HG03432 (cell line): ENCODE results near the gene XPO5.
"Not testable (repeated sequence)": the region's sequence is repeated elsewhere in the genome, so short reads cannot be mapped to it uniquely, and the experiment has no call there.

Experiments
- ATAC-seq: cut with Tn5 transposase; IDR thresholded peaks from one replicate; pipeline ENCODE4 v1.9.1; 2021; ENCODE audit warnings: mild to moderate bottlenecking, moderate library complexity; ENCODE audit not compliant: unreplicated experiment

XPO5 gene

DNA sequence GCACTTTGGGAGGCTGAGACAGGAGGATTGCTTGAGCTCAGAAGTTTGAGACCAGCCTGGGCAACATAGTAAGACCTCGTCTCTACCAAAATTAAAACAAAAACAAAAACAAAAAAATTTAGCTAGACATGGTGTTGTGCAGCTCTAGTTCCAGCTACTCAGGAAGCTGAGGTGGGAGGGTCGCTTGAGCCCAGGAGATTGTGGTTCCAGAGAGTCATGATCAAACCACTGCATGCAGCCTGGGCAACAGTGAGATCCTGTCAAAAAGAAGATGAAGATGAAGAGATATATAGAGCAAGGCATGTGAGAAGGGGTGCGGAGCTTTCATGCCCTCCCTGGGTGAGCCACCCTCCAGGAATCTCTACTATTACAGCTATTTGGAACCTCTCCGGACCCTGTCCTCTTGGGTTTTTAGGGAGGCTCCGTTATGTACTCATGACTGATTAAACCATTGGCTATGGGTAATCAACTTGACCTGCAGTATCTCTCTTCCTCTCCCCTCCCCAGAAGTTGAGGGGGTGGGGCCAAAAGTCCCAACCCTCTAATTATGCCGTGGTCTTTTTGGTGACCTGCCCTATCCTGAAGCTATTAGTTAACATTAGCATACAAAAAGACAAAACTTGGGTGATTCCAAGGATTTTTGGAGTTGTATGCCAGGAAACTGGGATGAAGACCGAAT lies 9.2 kb upstream of the XPO5 start:
- no peak for ATAC-seq

DNA sequence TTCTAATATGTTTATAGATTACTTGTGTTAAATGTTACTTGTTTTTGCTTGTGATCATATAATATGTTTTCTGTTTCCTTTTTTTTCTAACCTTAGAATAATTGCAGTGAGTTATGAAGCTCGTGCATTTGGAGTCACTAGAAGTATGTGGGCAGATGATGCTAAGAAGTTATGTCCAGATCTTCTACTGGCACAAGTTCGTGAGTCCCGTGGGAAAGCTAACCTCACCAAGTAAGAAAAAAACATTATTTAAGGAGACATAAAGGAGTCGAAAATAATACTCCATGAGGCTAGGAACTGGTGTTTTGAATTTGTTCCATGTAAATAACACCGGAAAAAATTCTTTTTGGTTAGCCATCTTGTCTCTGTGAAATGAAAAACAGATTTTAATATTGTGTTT lies 7.1 kb upstream of the XPO5 start:
- ATAC-seq = no peak

DNA sequence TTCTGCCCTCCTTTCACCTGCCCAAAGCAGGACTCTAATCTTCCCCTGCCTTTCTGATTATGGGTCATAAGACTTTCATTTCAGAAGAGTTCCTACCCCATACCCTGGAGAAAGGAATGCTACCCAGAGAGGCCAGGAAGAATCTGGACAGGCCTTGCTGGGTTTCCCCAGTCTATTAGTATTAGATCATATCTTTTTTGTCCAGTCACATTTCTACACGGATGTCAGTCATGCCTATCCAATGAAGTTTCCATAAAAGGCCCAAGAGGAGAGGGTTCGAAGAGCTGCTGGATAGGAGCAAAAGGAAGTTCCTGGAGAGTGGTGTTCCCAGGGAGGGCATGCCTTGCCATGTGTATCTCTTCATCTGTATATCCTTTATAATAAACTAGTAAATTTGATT lies 3.3 kb upstream of the XPO5 start:
- no peak for ATAC-seq

DNA sequence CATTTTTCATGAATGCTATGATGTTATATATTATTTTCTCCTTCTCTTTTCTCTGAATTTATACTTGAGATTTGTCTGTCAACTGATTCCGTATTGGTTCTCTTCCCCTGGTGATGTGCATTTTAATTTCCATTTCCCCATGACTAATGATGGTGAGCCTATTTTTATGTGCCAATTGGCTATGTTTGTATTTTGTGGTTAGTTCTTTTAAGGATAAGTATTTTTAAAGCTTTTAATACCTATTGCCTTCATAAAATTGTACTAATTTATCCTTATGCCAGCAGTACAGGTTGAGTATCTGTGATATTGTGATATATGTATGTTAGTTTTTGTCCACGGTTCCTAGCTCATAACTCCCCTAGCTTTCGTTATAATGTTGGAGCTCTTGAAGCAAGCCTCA lies 2.9 kb upstream of the XPO5 start:
- no peak for ATAC-seq

DNA sequence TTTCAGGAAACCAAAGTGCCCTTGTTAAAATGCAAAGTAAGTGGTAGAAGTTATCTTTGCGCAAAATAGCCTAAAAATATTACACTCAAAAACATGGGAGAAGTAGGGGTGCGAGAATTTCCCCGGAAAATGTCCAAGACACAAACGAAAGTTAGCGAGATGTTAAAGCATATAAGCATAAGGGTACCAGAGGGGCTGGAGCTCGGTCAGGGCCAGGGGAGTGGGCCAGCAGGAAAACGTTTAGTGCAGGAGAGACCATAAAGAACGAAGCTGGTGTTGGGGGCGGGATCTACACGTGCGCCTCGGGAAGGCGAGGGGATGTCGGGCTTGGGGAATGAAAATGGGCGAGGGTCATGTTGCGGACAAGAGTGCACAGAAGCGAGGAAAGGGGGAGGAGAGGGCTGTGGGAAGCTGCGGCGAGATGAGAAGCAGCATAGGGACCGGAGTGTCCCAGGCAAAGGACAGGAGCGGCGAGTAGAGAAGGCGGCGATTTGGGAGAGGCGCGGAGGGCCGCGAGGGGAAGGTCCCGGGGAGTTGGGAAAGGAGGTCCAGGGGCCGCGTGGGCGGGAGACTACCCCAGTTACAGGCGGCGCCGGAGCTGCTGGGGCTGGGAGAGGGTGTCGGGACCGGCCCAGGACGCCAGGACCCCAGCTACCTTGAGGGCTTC lies 600 bp downstream of the XPO5 start:
- peak; percentile 4 for ATAC-seq

DNA sequence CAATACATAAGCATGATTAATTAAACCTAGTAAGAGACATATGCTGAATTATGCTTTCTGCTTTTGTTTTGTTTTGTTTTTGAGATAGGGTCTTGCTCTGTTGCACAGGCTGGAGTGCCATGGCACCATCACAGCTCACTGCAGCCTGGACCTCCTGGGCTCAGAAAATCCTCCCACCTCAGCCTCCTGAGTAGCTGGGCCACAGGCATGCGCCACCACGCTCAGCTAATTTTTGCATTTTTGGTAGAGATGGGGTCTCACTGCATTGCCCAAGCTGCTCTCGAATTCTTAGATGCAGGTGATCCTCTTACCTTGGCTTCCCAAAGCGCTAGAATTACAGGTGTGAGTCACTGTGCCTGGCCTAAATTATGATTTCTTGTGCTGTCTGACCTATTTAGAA lies 3.8 kb downstream of the XPO5 start:
- no peak for ATAC-seq

DNA sequence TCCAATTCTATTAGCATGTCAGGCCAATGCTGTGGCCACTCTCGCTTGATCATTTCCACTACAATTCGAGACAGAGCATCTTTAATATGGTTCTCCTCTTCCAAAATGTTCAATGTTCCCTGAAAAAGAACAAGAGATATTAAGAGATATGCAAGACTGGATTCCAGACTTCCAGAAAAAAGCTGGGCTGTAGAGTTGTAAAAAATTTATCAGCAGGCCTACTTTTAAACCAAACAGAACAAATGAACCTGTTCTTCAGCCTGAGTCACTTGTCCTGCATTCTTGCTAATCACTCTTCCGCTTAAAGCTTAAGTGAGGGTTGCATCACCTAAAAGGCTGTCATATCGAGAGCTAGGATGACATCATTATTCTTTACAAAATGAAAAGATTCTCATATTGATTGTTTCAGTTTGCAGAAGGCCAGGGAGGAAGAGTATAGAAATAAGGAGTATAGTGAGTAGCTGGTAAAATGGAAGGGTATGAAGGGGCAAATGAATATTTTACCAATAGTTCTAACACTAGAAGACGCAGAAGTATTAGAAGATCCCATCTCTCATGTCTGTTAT lies 4.9 kb downstream of the XPO5 start:
- ATAC-seq = no peak

DNA sequence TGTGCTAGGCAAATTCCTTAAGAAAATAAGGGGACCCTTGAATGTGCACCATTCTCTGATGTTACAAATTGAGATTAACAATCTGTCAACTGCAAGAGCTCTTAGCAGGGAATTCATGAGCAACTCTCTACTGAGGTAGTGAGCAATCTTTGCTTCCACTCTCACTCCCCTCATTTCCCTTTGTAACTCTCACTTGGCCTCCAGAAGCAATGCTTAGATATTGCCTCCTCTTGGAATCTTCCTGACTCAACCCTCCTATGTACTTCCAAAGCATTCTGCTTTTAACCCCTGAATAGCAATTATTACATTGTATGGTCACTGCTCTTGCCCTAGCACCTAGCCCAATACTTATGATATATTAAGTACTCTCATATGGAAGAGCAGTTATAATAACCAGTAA lies 16.5 kb downstream of the XPO5 start:
- ATAC-seq = no peak

DNA sequence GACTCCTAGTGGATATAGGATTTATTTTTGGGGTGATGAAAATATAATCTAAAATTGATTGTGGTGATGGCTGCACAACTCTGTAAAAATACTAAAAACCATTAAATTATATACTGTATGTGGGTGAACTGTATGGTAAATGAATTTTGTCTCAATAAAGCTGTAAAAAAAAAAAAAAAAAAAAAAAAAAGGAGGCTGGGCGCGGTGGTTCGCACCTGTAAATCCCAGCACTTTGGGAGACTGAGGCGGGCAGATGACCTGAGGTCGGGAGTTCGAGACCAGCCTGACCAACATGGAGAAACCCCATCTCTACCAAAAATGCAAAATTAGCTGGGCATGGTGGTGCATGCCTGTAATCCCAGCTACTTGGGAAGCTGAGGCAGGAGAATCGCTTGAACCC lies 18.2 kb downstream of the XPO5 start:
- ATAC-seq = not testable (repeated sequence)

DNA sequence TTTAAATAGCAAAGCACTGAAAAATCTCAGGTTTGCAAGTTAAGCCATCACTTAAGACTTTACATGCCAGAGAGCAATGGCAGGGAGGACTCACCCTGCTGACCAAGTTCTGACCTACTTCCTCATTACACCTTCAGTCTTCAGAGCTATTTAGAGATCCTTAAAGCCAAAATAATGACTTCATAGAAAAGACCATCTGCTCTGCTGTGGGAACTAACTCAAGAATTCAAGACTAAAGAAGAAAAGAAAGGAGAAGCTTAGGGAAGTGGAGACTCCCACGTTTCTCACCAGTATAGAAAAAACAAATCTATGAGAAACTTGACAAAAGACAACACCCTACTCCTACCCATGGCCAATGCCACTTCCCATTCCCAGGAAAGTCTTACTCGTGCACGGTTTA lies 28.6 kb downstream of the XPO5 start:
- ATAC-seq = no peak

DNA sequence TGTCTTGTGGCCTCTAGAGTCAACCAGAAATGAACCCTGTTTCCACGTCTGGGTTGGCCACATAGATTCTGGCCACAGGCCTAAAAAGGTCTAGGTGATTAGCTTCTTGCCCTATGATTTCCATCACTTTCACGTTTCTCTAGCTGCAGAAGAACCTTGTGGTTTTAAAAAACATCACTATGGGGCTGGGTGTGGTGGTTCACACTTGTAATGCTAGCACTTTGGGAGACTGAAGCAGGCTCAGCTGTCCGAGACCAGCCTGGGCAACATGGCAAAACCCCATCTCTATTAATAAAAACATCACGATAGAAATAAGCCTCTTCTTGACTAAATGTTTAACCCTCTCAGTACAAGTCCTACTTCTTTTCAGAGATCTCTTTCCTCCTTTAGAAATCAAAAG lies 31.4 kb downstream of the XPO5 start:
- no peak for ATAC-seq

DNA sequence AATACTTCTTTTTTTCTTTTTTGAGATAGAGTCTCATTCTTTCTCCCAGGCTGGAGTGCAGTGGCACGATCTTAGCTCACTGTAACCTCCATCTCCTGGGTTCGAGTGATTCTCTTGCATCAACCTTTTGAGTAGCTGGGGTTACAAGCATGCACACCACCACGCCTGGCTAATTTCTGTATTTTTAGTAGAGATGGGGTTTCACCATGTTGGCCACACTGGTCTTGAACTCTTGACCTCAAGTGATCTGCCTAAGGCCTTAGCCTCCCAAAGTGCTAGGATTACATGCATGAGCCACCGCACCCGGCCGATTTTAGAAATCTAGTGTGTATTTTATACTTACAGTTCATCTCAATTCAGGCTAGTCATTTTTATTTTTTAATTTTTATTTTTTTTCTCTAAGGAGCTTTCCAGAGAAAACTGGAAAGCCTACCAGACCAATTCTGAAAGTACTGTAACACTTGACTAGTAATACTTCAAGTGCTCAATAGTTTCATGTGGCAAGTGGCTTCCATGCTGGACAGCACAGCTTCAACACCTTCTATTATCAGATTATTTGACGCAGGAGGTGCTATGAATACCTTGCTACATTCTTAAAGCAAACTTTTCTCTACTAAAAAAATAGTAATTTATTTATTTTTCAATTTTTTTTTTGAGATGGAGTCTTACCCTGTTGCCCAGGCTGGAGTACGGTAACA lies 33.9 kb downstream of the XPO5 start:
- ATAC-seq = peak; percentile 59

DNA sequence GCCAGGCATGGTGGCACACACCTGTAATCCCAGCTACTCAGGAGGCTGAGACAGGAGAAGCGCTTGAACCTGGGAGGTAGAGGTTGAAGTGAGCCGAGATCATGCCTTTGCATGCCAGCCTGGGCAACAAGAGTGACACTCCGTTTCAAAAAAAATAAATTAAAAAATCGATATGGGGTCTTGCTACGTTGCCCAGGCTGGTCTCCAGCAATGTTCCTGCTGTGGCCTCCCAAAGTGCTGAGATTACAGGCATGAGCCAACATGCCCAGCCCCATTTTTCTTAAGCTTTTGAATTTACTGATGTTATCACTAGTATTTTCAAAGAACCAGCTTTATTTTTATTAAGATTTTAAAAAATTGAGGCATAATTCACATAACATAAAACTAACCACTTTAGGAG lies 35.3 kb downstream of the XPO5 start:
- ATAC-seq = no peak

DNA sequence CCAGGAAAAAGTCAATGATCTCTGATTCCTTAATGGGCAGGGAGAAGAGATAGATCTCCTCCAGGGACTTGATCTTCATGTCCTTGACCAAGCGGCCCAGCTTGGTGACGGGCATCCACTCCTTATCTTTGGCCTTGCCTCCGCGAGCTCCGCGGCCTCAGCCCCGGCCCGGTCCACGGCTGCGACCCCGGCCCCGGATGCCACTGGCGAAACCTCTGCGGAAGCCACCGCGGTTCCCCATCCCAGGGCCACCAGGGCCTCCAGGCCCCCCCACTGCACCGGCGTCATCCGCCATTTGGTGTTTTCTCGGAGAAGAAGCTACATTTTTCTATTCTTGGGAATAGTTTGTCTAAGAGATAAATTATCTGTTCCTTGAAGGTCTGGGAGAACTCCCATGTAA lies 36.4 kb downstream of the XPO5 start:
- ATAC-seq = not testable (repeated sequence)

DNA sequence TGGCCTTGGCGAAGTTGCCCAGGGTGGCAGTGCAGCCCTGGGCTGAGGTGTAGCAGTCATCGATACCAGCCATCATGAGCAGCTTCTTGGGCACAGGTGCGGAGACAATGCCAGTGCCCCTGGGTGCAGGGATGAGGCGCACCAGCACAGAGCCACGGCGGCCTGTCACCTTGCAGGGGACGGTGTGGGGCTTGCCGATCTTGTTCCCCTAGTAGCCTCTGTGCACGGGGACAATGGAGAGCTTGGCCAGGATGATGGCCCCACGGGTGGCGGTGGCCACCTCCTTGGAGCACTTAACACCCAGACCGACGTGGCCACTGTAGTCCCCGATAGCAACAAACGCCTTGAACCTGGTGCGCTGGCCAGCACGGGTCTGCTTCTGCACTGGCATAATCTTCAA lies 36.9 kb downstream of the XPO5 start:
- ATAC-seq = not testable (repeated sequence)

DNA sequence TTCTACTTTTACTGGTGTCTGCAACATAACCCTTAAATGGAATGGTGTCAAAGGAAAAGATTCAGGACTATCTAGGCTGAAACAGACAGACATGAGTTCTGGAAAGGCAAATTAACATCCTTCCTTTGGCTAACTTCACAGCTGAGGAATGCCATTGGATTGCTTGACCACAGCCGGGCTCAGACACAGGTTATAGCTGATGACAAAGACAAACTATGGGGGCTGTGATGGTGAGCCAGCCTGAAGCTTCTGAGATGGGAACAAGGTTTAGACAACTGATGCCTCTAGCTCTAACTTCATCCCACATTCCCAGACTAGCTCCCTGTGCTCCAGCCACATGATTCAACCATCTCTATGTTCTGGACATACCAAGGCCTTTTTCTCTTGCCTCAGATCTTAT lies 43.6 kb downstream of the XPO5 start:
- no peak for ATAC-seq

DNA sequence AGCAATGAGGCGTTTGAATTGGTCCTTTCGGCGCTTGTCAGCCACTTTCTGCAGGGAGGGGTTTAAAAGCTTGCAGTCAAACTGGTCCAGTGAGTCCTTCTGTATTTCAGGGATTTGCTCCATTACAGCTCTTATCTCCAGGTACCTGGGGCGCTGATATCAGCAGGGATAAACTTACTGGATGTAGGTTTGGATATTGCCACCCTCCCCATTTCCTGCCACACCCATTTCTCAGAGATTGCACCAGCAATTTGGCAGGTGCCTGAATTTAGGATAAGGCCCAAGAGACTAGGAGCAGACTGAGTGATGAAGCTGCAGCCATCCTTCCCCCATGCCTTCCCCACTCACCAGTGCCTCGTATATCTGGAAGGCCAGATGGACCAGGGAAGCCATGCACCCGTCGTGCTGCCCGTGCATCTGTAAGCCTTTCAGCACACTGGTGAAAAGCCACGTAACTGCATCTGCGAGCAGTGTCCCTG lies 51.3 kb downstream of the XPO5 start:
- ATAC-seq = no peak

DNA sequence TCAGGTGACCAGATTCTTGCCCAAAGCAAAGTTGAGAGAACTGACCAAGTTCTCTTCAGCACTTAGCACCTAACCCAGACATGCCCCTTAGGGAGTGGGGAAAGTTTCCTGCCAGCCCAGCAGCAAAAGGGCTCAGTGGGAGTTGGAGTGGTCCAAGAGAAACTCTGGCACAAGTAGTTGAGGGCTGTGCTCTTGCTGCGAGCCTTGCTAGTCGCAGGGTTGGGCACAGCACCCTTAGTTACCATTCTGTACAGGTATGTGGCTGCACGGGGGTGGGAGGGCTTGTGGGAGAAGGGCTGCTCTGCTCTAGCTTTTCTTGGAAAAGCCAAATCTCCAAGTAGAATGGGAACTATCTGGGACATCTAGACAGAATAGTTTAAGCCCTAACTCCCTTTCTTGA lies 52.6 kb downstream of the XPO5 start:
- no peak for ATAC-seq

DNA sequence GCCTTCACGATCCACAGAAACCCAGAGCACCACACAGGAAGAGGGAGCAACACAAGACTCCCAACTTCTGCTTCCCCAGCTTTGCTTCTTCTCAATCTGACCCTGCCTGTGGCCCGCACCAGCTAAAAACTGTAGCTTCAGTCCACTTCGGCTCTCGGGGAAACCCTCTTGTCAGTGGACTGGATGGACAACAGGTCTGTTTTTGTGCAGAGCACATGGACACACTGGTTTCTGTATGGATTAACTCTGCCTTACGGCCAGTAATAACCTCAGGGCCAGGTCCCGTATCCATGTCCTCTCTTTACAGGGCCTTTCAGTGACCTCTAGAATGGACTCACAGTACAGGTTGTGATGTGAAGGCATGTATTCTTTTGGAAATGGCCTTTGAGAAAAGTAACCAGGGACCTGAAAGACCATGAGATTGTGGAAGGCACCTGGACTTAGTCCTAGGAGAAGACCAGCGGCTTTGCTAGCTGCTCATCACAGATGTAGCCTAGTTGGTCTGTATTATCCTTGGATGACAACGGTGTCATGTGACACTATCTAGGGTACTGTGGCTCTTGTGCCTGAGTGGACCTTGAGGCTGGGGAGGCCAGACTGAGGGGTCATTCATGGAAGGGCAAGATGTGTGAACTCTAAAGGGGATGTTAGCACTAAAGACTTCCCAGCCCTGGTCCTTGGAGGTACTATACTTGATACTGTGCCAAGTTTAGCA lies 53.1 kb downstream of the XPO5 start:
- no peak for ATAC-seq

DNA sequence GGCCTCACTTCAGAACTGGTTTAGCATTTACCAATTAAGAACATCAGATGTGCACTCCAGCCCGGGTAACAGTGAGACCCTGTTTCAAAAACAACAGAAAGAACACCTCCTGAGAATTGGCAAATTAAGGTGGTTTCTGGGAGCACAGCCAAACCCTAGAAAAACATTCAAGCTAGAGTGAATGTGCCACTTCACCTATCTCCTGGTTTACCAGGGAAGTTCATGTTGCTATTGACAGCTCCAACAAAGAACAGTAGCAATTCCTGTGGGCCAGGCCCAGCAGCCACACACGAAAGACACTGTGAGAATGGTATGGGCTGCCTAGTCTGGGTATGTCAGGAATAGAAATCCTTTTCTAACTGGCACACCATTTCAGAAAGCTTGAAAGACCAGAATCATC lies 54.0 kb downstream of the XPO5 start:
- no peak for ATAC-seq

DNA sequence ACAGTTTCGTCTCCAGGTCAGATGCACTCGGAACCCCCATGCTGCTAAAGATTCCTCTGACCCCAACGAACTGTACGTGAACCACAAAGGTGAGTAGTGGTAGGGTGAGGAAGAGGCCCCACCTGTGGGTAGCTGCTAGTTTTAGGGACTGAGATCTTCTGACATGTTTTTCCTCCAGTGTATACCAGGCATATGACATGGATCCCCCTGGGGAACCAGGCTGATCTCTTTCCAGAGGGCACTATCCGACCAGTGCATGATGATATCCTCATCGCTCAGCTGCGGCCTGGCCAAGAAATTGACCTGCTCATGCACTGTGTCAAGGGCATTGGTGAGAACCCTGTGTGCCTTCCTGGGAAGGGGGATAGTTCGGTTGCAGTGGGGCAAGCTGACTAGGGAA lies 55.7 kb downstream of the XPO5 start:
- ATAC-seq = no peak
